HepG2 (cell line): Measurements from ENCODE around the gene ABTB2. TPM values are rescaled to one million over a fixed set of nuclear protein-coding genes. Genes with fewer than 3 reads are reported as not detected.

Source experiments
- AHDC1 ChIP-seq: sonication (generic); formaldehyde crosslinking; IDR thresholded peaks from 2 replicates; pipeline ENCODE4 v1.5.1; 2020; ENCODE audit warnings: mild to moderate bottlenecking, missing genetic modification reagents, borderline replicate concordance
- ELF3 ChIP-seq: IDR thresholded peaks from 2 replicates; pipeline ENCODE4 v1.6.1; 2016; ENCODE audit warnings: missing genetic modification reagents, missing compliant biosample characterization
- EP300 ChIP-seq, 3 experiments: sonication (generic) in 1 of 3; formaldehyde crosslinking in 1 of 3; IDR thresholded peaks; 2 replicates each; pipeline versions ENCODE4 v1.5.1 to v1.6.1; 2011 to 2020; ENCODE audit warnings: low read depth in 2 of 3, low read length in 2 of 3, borderline replicate concordance in 1 of 3, improper control_type of control experiment in 1 of 3, mild to moderate bottlenecking in 1 of 3, missing genetic modification reagents in 1 of 3, moderate library complexity in 1 of 3
- HBP1 ChIP-seq: IDR thresholded peaks from 2 replicates; pipeline ENCODE4 v1.6.1; 2016; ENCODE audit warnings: low read depth, control low read depth
- KAT8 ChIP-seq: IDR thresholded peaks from 2 replicates; pipeline ENCODE4 v1.6.1; 2016; ENCODE audit warnings: missing genetic modification reagents, missing compliant biosample characterization
- MAFG ChIP-seq: sonication (generic); formaldehyde crosslinking; IDR thresholded peaks from 2 replicates; pipeline ENCODE4 v1.5.1; 2020; ENCODE audit warnings: mild to moderate bottlenecking, missing genetic modification reagents
- MATR3 ChIP-seq: sonication (generic); formaldehyde crosslinking; IDR thresholded peaks from 2 replicates; pipeline ENCODE4 v1.4.0; 2020; ENCODE audit warnings: missing genetic modification reagents
- MNT ChIP-seq: fragments of 450-650 bp; IDR thresholded peaks from 2 replicates; pipeline ENCODE4 v1.6.1; 2016
- SSRP1 ChIP-seq: IDR thresholded peaks from 2 replicates; pipeline ENCODE4 v1.6.1; 2016; ENCODE audit warnings: control low read depth
- ZBTB37 ChIP-seq: sonication (generic); formaldehyde crosslinking; IDR thresholded peaks from 2 replicates; pipeline ENCODE4 v1.4.0; 2020; ENCODE audit warnings: mild to moderate bottlenecking, missing genetic modification reagents
- ZNF205 ChIP-seq: IDR thresholded peaks from 2 replicates; pipeline ENCODE4 v1.6.1; 2018; ENCODE audit warnings: missing biosample characterization, missing genetic modification reagents
- ZNF292 ChIP-seq: sonication (generic); formaldehyde crosslinking; IDR thresholded peaks from 2 replicates; pipeline ENCODE4 v1.8.1; 2022; ENCODE audit warnings: mild to moderate bottlenecking, low read depth, missing genetic modification reagents, borderline replicate concordance
- ZNF30 ChIP-seq: sonication (generic); formaldehyde crosslinking; IDR thresholded peaks from 2 replicates; pipeline ENCODE4 v1.5.0; 2020; ENCODE audit warnings: mild to moderate bottlenecking, missing genetic modification reagents
- ZNF430 ChIP-seq: sonication (generic); formaldehyde crosslinking; IDR thresholded peaks from 2 replicates; pipeline ENCODE4 v1.9.0; 2021; ENCODE audit warnings: mild to moderate bottlenecking, missing genetic modification reagents
- ZNF597 ChIP-seq: sonication (generic); formaldehyde crosslinking; IDR thresholded peaks from 2 replicates; pipeline ENCODE4 v1.5.0; 2020; ENCODE audit warnings: missing genetic modification reagents
- ZNF781 ChIP-seq: sonication (generic); formaldehyde crosslinking; IDR thresholded peaks from 2 replicates; pipeline ENCODE4 v1.5.1; 2020; ENCODE audit warnings: borderline replicate concordance, mild to moderate bottlenecking, missing genetic modification reagents; ENCODE audit errors: not compliant biosample characterization
- ZNF782 ChIP-seq: sonication (generic); formaldehyde crosslinking; IDR thresholded peaks from 2 replicates; pipeline ENCODE4 v1.4.0; 2020; ENCODE audit warnings: missing genetic modification reagents, mild to moderate bottlenecking, borderline replicate concordance
- polyA plus RNA-seq, 8 experiments: library from polyadenylated mRNA; depleted of rRNA in 3 of 8; stranded (reverse) in 7 of 8; unstranded in 1 of 8; fragments of >200 nt; fragmentation: Illumina TruSeq in 4 of 8; extraction: Trizol in 4 of 8; gene quantifications; 2 replicates each; pipeline versions ENCODE4 v1.2.1 to v1.2.3, GENCODE V29; 2011 to 2016; ENCODE audit warnings: low read depth in 4 of 8, missing spikeins in 1 of 8, mixed read lengths in 1 of 8; ENCODE audit not compliant: insufficient read depth in 1 of 8
- total RNA-seq, 5 experiments: library from RNA; depleted of rRNA; stranded (reverse); fragments of >200 nt; fragmentation: Illumina TruSeq; extraction: Trizol; gene quantifications; 2 replicates each; pipeline ENCODE4 v1.2.3, GENCODE V29; 2016; ENCODE audit warnings: low read depth in 1 of 5

Gene ABTB2
- total and polyA plus RNA-seq, 2 of the 13 experiments (the other 11 are each of a cell fraction or from before 2014, with no cell fraction given): 5.1 to 15.4 TPM

GRCh38 chr11:34358728-34359547 is 1.1 kb upstream of the ABTB2 start (continued):
- TF ChIP-seq AHDC1 (no peak), SSRP1 (CRISPR knock-in tag) (no peak), MATR3 (CRISPR knock-in tag) (no peak), ZBTB37 (no peak), ZNF782 (CRISPR knock-in tag) (peak; percentile 64; the same call in 1 of the 2 replicates), KAT8 (CRISPR knock-in tag) (no peak; the same call in 1 of the 2 replicates), HBP1 (no peak), MAFG (CRISPR knock-in tag) (no peak), ZNF292 (CRISPR knock-in tag) (no peak), ZNF781 (CRISPR knock-in tag) (no peak), ZNF205 (CRISPR knock-in tag) (no peak), ZNF430 (no peak), EP300 (IDR thresholded peaks at IDR 0.05; ENCODE audit: low read depth in 2 of 2, low read length in 2 of 2) (peak in 1 of 2 experiments; percentile 44; a peak in 1 of 4 replicates), EP300 (CRISPR knock-in tag; IDR thresholded peaks at IDR 0.05; ENCODE audit: borderline replicate concordance) (peak; percentile 58; the same call in 1 of the 2 replicates), ZNF30 (CRISPR knock-in tag) (no peak), ELF3 (CRISPR knock-in tag) (no peak), MNT (peak; percentile 56), ZNF597 (CRISPR knock-in tag) (no peak)
